ENCODE data around the gene ZNF184.

Gene ZNF184

DNA sequence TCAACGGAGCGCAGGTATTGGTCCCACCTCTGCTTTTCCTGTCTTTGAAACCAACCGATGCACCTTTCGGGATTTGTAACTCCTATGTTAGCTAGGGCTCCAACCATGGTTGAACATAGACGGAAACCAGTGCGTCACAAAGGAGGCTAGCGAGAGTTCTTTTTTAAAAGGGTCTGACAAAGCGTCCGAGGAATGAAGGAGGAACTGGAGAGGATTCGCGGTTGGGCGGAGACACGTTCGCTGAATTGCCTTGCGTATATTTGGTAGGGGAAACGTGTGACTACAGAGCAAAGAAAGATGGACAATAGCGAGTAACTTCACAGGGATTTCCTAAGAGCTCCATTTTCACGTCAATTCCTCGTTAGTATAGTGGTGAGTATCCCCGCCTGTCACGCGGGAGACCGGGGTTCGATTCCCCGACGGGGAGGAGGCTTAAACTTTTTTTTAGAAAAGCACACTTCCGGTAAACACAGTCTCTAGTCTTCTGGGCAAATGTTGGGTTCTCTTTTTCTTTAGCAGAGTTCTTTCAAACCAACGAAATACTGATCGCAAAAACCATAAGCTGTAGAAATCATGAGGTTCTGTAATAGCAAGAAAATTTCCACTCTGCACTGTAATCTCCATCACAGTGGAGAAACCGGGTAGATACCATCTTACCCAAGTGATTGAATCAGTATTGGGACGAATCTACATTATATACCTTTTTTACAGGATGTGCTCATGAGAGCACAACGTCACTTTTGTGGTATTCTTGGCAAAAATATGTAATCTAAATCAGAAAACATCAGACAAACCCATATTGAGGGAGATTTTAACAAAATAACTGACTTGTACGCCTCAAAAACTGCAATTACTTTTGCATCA lies 6.6 kb upstream of the ZNF184 start:
- peak in 54 of 56 donors; percentile 11 to 87 (median 57) for DNase-seq

DNA sequence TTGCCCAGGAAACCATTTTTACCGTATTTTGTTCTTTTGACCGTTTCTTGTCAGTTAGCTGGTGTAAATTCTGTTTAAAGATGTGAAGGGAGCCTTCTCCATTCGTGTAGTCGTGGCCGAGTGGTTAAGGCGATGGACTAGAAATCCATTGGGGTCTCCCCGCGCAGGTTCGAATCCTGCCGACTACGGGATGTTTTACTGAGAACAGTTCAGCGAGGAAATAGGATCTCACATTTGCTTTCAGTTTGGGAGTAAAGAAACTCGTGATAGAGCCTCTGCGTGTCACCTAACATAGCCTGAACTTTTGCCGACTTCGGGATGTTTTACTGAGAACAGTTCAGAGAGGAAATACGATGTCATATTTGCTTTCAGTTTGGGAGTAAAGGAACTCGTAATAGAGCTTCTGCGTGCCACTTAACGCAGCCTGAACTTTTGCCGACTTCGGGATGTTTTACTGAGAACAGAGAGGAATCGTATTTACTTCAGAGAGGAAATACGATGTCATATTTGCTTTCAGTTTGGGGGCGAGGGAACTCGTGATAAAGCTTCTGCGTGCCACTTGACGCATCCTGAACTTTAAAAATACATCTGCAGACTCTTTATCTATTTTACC lies 5.9 kb upstream of the ZNF184 start:
- peak; percentile 25 to 97 (median 77) for DNase-seq

- DNase-seq = peak in 2 of 56 donors; percentile 28 to 29
These were observed 5.3 kb upstream of the ZNF184 start for GRCh38 chr6:27478141-27478705.

- no peak for DNase-seq
These were observed 4.6 kb upstream of the ZNF184 start for GRCh38 chr6:27477318-27478013.

- no peak for DNase-seq
These were observed 3.2 kb upstream of the ZNF184 start for GRCh38 chr6:27476090-27476489.

GRCh38 chr6:27474672-27475071 lies 1.8 kb upstream of the ZNF184 start:
- DNase-seq = no peak

DNA sequence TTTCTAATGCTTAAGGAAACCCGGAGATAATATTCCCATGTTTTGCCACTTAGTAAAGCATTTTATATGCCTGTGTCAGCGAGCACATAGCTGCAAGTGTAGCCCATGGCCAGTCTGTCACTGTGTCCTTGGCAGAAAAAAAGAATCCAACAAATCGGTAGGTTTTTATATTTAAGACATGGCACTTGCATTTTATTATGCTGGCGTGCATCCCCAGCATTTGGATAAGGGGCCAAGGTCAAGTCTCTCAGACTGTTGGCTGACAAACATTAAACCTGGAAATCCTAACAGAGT lies 1.2 kb upstream of the ZNF184 start:
- DNase-seq = no peak

DNA sequence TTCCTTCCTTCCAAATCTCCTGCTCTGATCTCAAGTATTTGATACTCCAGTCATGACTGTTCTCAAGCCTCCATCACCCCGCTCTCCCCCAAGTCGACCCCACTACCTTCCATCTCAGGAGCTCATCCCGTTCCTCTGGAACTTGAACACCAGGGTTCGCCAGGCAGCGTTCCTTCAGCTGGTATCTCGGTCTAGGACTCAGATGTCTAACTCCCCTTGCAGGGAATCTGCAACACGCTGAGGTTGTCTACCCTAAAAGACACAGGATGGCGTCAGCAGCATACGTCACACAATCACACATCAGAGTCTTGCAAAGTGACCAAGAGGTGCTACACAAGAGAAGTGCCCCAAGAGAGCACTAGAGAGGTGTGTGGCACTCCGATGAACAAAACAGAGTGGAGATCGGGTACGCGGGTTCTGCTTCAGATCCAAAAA lies 706 bp downstream of the ZNF184 start:
- DNase-seq = peak in 32 of 56 donors; percentile 10 to 73 (median 50)

- DNase-seq = no peak
These were observed 1.4 kb downstream of the ZNF184 start for GRCh38 chr6:27471365-27472115.

DNA sequence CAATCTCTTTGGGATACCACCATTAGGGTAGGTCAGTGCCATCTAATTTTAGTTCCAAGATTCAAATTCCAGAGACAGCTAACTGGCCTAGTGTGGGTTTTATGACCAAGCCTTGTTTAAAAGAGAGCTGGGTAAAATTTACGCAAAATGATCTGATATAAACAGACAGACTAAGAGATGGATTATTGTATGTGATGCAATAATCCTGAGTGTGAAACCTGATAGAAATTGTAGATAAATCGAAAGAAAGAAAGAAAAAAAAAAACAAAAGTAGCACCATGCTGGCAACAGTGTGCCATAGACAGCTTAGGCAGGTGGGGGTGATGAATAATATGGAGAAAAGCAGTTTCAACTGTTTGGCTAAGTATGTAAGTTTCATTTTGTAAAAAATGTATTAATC lies 2.9 kb downstream of the ZNF184 start:
- DNase-seq = no peak

DNA sequence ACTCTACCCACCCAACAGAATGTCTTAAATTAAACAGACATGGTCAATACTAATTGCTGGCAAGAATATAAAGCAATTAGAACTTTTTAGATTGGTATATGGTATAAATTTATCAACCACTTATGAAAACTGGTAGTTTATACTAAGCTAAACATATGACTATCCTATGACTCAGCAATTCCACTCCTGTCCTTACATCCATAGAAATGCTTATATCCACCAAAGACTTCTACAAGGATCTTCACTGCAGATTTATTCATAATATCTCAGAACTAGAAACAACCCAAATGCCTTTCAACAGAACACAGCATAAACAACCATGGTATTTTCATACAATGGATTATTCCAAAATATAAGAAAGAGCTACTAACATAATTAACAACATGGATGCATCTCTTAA lies 4.6 kb downstream of the ZNF184 start:
- DNase-seq = no peak

DNA sequence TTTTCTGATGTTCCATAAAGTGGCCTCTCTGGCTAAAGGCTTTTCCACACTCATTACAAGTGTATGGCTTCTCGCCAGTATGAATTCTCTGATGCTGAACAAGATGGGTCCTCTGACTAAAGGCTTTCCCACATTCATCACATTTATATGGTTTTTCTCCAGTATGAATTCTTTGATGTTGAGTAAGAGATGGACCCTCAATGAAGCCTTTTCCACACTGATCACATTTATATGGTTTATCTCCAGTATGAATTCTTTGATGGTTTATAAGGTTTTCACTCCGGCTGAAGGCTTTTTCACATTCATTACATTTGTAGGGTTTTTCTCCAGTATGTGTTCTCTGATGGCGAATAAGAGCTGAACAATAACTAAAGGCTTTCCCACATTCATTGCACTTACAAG lies 20.4 kb downstream of the ZNF184 start:
- no peak for DNase-seq

DNA sequence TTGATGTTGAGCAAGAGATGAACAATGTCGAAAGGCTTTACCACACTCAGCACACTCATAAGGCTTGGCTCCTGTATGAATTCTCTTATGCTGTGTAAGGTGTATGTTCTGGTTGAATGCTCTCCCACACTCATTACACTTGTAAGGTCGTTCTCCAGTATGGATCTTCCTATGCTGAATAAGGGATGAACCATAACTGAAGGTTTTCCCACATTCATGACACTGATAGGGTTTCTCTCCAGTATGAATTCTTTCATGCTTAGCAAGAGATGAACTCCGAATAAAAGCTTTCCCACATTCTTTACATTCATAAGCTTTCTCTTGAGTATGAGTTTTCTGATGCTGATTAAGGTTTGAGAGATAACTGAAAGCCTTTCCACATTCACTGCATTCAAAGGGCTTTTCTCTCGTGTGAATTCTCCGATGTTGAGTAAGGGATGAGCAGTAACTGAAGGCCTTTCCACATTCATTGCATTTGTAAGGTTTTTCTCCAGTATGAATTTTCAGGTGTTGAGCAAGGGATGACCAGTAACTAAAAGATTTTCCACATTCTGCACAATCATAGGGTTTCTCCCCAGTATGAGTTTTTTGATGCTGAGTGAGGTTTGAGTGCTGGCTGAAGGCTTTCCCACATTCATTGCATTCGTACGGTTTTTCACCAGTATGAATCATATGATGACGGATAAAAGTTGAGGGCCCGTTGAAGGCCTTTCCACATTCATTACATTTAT lies 21.1 kb downstream of the ZNF184 start:
- no peak for DNase-seq

GRCh38 chr6:27448456-27448855 lies 24.4 kb downstream of the ZNF184 start:
- DNase-seq = no peak

- no peak for DNase-seq
These were observed 30.0 kb downstream of the ZNF184 start for GRCh38 chr6:27442932-27443331.

GRCh38 chr6:27441001-27441400 lies 31.9 kb downstream of the ZNF184 start:
- no peak for DNase-seq

GRCh38 chr6:27439371-27439770 lies 33.5 kb downstream of the ZNF184 start:
- no peak for DNase-seq

DNA sequence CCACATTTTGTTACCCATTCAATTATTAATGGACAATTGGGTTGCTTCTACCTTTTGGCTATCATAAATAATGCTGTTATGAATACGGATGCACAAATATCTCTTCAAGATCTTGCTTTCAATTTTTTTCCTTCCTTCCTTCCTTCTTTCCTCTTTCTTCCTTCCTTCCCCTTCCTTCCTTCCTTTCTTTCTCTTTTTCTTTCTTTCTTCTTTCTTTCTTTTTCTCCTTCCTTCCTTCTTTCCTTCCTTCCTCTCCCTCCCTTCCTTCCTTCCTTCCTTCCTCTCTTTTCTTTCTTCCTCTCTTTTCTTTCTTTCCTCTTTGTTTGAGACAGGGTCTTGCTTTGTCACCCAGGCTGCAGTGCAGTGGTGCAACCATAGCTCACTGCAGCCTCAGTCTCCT lies 39.2 kb downstream of the ZNF184 start:
- DNase-seq = no peak

DNA sequence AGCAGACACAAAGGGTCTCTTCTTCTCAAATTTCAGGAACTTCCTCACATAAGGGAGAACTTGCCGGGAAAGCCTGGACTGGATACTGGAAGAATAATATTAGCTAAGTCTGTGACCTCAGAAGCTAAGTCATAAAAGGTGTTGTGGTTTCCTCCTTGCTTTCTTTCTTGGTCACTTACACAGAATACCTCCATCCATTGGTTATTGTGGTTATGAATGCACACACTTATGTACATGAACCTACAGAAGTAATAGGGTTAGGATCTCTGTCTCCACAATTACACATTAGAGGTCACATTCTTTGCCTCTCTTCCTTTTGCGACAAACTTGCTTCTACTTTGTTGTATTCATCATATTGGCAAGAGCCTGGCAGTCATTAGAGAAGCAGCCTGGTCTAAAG lies 43.9 kb downstream of the ZNF184 start:
- DNase-seq = no peak

GRCh38 chr6:27428502-27428901 lies 44.4 kb downstream of the ZNF184 start:
- DNase-seq = no peak

Measured in amygdala (tissue), 56 donors.